Measurements from ENCODE around the gene PLA2G4B. TPM values are rescaled to one million over a fixed set of nuclear protein-coding genes. Genes with fewer than 3 reads are reported as not detected.

PLA2G4B gene
- total RNA-seq, 1 donor from 2014 or later, result 2.9 TPM

- H3K4me1 Mint-ChIP-seq (ENCODE audit: unreplicated experiment), result peaks cover 3% of the 10 kb centered on the region
- no peak overlapping the region for H3K27ac Mint-ChIP-seq (ENCODE audit: unreplicated experiment)
- TF ChIP-seq CTCF (IDR thresholded peaks at IDR 0.05; ENCODE audit: unreplicated experiment), result no peak
- peaks cover 65% of the 10 kb centered on the region for H3K36me3 Mint-ChIP-seq (ENCODE audit: low read depth, unreplicated experiment)
- H3K27me3 Mint-ChIP-seq (ENCODE audit: unreplicated experiment), result peaks cover 9% of the 10 kb centered on the region
- no peak for DNase-seq (ENCODE audit: low spot score)
- H3K9me3 Mint-ChIP-seq (ENCODE audit: unreplicated experiment), result no peaks in the 10 kb centered on the region
- H3K4me3 Mint-ChIP-seq (ENCODE audit: unreplicated experiment), result no peak overlapping the region
These were observed 21.3 kb upstream of the PLA2G4B start for GRCh38 chr15:41817327-41817726.

DNA sequence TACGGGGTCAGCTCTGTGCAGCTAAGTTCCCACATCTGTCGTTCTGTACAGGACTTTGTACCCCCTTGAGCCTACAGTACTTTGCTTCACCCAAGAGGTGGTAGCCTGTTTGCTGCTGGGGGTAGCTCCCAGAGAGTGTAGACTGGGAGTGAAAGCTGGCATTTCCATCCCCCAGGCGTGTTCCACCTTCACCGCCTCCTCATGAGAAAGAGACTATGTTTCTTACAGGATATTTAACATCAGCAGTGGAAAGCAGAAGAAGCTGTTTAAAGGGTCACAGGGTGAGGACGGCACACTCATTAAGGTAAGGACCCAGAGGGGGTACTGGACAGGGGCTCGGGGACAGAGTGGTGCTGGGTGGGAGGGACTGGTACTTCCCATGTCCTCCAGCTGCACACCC lies 20.9 kb upstream of the PLA2G4B start:
- Mint-ChIP-seq H3K36me3 (ENCODE audit: low read depth, unreplicated experiment) (peaks cover 67% of the 10 kb centered on the region), H3K27me3 (ENCODE audit: unreplicated experiment) (peaks cover 9% of the 10 kb centered on the region), H3K27ac (ENCODE audit: unreplicated experiment) (no peak overlapping the region), H3K4me1 (ENCODE audit: unreplicated experiment) (peaks cover 3% of the 10 kb centered on the region), H3K9me3 (ENCODE audit: unreplicated experiment) (no peaks in the 10 kb centered on the region), H3K4me3 (ENCODE audit: unreplicated experiment) (no peak overlapping the region)
- TF ChIP-seq CTCF (IDR thresholded peaks at IDR 0.05; ENCODE audit: unreplicated experiment), result no peak
- no peak for DNase-seq (ENCODE audit: low spot score)

GRCh38 chr15:41819455-41820050 lies 19.1 kb upstream of the PLA2G4B start:
- Mint-ChIP-seq H3K4me1 (ENCODE audit: unreplicated experiment) (peaks cover 3% of the 10 kb centered on the region), H3K9me3 (ENCODE audit: unreplicated experiment) (no peaks in the 10 kb centered on the region), H3K27ac (ENCODE audit: unreplicated experiment) (no peak overlapping the region), H3K36me3 (ENCODE audit: low read depth, unreplicated experiment) (peaks cover 66% of the 10 kb centered on the region), H3K4me3 (ENCODE audit: unreplicated experiment) (peak overlapping the region; percentile 51), H3K27me3 (ENCODE audit: unreplicated experiment) (peaks cover 7% of the 10 kb centered on the region)
- TF ChIP-seq CTCF (IDR thresholded peaks at IDR 0.05; ENCODE audit: unreplicated experiment), result no peak
- DNase-seq (ENCODE audit: low spot score), result no peak

- peaks cover 61% of the 10 kb centered on the region for H3K36me3 Mint-ChIP-seq (ENCODE audit: low read depth, unreplicated experiment)
- no peak overlapping the region for H3K27ac Mint-ChIP-seq (ENCODE audit: unreplicated experiment)
- TF ChIP-seq CTCF (IDR thresholded peaks at IDR 0.05; ENCODE audit: unreplicated experiment), result no peak
- peaks cover 7% of the 10 kb centered on the region for H3K27me3 Mint-ChIP-seq (ENCODE audit: unreplicated experiment)
- H3K4me1 Mint-ChIP-seq (ENCODE audit: unreplicated experiment), result peaks cover 3% of the 10 kb centered on the region
- H3K4me3 Mint-ChIP-seq (ENCODE audit: unreplicated experiment), result no peak overlapping the region
- DNase-seq (ENCODE audit: low spot score), result no peak
- no peaks in the 10 kb centered on the region for H3K9me3 Mint-ChIP-seq (ENCODE audit: unreplicated experiment)
These were observed 17.7 kb upstream of the PLA2G4B start for GRCh38 chr15:41820791-41821423.

- DNase-seq (ENCODE audit: low spot score), result no peak
- Mint-ChIP-seq H3K4me1 (ENCODE audit: unreplicated experiment) (peaks cover 7% of the 10 kb centered on the region), H3K4me3 (ENCODE audit: unreplicated experiment) (no peak overlapping the region), H3K9me3 (ENCODE audit: unreplicated experiment) (no peaks in the 10 kb centered on the region), H3K27me3 (ENCODE audit: unreplicated experiment) (peaks cover 9% of the 10 kb centered on the region), H3K36me3 (ENCODE audit: low read depth, unreplicated experiment) (peaks cover 59% of the 10 kb centered on the region), H3K27ac (ENCODE audit: unreplicated experiment) (no peak overlapping the region)
- TF ChIP-seq CTCF (IDR thresholded peaks at IDR 0.05; ENCODE audit: unreplicated experiment), result no peak
These were observed 16.8 kb upstream of the PLA2G4B start for GRCh38 chr15:41821831-41822230.

Data from endothelial cell (in vitro differentiated cells).